HEK293T (cell line): Measurements from ENCODE around the gene AXIN1.

Experiments
- BHLHE40 ChIP-seq: fragments of 450-650 bp; IDR thresholded peaks from 2 replicates; pipeline ENCODE4 v1.6.1; 2016; ENCODE audit warnings: mild to moderate bottlenecking, moderate library complexity, borderline replicate concordance
- FOXM1 ChIP-seq: fragments of 450-650 bp; IDR thresholded peaks from 2 replicates; pipeline ENCODE4 v1.6.1; 2017; ENCODE audit warnings: mild to moderate bottlenecking, borderline replicate concordance
- L3MBTL2 ChIP-seq: fragments of 450-650 bp; conservative IDR thresholded peaks from 2 replicates; pipeline ENCODE4 v1.6.1; 2016; ENCODE audit warnings: mild to moderate bottlenecking
- NFRKB ChIP-seq: fragments of 450-650 bp; IDR thresholded peaks from 2 replicates; pipeline ENCODE4 v1.6.1; 2016; ENCODE audit warnings: mild to moderate bottlenecking, moderate library complexity
- SP1 ChIP-seq: fragments of 450-650 bp; IDR thresholded peaks from 2 replicates; pipeline ENCODE4 v1.6.1; 2017

- TF ChIP-seq SP1, result no peak
- TF ChIP-seq L3MBTL2, result no peak
- TF ChIP-seq BHLHE40, result no peak
- no peak for TF ChIP-seq FOXM1
- no peak for TF ChIP-seq NFRKB
These were observed 43.0 kb downstream of the AXIN1 start for GRCh38 chr16:309476-309875.
